GM06990 (cell line): ENCODE results near the gene KCNK1.

Experiments used
- DNase-seq: peaks from one replicate; pipeline ENCODE4 v3.0.0-alpha.2; 2011; ENCODE audit not compliant: insufficient read length; ENCODE audit errors: extremely low read depth
- H3K27me3 ChIP-seq: replicated peaks from 2 replicates; pipeline ENCODE4 v1.6.0; 2011; ENCODE audit warnings: low read length; ENCODE audit not compliant: control insufficient read depth, insufficient read depth
- H3K36me3 ChIP-seq: 2 replicates; pipeline ENCODE4 v1.5.1; 2011; ENCODE audit warnings: low read length; ENCODE audit not compliant: control insufficient read depth, insufficient read depth
- H3K4me3 ChIP-seq: replicated peaks from 2 replicates; pipeline ENCODE4 v1.5.1; 2011; ENCODE audit warnings: low read depth, mild to moderate bottlenecking, control low read depth, low read length
- TF ChIP-seq, protein P1 (sequence below): IDR thresholded peaks from 2 replicates; pipeline ENCODE4 v1.5.1; 2011; ENCODE audit warnings: low read length, control low read depth, mild to moderate bottlenecking, inconsistent platforms; ENCODE audit not compliant: insufficient read depth, poor library complexity, severe bottlenecking

The KCNK1 gene

DNA sequence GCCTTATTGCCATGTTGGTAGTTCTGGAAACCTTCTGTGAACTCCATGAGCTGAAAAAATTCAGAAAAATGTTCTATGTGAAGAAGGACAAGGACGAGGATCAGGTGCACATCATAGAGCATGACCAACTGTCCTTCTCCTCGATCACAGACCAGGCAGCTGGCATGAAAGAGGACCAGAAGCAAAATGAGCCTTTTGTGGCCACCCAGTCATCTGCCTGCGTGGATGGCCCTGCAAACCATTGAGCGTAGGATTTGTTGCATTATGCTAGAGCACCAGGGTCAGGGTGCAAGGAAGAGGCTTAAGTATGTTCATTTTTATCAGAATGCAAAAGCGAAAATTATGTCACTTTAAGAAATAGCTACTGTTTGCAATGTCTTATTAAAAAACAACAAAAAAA lies 57.4 kb downstream of the KCNK1 start:
- peaks cover 2% of the 10 kb centered on the region; the same call in 1 of the 2 replicates for H3K36me3 ChIP-seq
- H3K27me3 ChIP-seq = no peaks in the 10 kb centered on the region
- no peak overlapping the region for H3K4me3 ChIP-seq
- TF ChIP-seq, protein P1, sequence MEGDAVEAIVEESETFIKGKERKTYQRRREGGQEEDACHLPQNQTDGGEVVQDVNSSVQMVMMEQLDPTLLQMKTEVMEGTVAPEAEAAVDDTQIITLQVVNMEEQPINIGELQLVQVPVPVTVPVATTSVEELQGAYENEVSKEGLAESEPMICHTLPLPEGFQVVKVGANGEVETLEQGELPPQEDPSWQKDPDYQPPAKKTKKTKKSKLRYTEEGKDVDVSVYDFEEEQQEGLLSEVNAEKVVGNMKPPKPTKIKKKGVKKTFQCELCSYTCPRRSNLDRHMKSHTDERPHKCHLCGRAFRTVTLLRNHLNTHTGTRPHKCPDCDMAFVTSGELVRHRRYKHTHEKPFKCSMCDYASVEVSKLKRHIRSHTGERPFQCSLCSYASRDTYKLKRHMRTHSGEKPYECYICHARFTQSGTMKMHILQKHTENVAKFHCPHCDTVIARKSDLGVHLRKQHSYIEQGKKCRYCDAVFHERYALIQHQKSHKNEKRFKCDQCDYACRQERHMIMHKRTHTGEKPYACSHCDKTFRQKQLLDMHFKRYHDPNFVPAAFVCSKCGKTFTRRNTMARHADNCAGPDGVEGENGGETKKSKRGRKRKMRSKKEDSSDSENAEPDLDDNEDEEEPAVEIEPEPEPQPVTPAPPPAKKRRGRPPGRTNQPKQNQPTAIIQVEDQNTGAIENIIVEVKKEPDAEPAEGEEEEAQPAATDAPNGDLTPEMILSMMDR = no peak
- no peak for DNase-seq

DNA sequence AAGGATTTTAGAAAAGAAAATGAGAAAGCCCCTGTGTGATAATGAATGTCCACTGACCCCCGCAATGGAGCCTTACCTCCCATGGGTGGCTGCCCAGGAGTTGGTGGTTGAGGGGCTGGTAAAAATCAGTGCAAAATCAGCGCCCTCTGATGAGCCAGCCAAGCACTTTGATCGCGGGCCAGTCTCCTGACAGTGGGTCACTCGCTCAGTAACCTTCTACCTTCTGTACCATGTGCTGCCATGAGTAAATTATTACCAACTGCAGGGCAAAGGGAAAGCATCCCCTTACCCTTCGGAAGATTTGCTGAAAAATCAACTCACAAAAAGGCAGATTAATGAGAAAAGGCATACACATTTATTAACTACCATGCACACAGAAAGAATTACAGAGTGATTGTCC lies 58.8 kb downstream of the KCNK1 start:
- TF ChIP-seq, protein P1 = no peak

DNA sequence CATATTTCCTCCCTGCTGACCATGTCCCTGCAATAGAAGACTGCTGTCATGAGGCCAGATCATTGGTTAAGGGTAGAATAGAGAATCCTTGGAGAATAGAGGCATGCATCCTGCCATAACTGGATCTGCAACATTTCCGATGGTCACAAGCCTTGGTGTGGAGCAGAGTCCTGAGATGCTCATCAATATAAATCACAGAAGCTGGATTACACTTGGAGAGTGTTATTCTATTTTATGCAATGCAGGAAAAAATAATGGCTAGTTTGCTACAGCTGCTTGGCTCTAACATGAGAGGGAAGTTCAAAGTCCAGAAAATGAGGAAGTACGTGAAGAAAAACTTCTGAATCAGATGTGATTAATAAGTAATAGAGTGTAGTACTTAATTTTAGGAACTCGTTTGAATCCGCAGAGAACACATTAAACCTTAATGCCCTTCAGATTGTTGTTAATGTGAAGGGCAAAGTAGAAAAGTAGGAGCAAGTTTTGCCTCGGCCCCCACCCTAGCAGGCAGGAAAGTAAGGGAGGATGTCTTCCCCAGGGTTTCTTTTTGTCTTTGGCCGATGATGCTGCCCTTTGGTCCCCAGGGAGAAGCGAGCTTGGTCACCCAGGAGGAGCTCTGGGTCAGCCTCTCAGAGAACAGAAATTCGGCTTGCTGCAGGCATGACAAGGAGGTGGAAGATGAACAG lies 59.5 kb downstream of the KCNK1 start:
- no peaks in the 10 kb centered on the region for H3K36me3 ChIP-seq
- DNase-seq = no peak
- TF ChIP-seq, protein P1 = no peak
- no peak overlapping the region for H3K4me3 ChIP-seq
- H3K27me3 ChIP-seq = no peaks in the 10 kb centered on the region

More for the DNA sequence above, 58.8 kb downstream of the KCNK1 start:
- H3K4me3 ChIP-seq = no peak overlapping the region
- DNase-seq = no peak
- H3K36me3 ChIP-seq = no peaks in the 10 kb centered on the region
- no peaks in the 10 kb centered on the region for H3K27me3 ChIP-seq

DNA sequence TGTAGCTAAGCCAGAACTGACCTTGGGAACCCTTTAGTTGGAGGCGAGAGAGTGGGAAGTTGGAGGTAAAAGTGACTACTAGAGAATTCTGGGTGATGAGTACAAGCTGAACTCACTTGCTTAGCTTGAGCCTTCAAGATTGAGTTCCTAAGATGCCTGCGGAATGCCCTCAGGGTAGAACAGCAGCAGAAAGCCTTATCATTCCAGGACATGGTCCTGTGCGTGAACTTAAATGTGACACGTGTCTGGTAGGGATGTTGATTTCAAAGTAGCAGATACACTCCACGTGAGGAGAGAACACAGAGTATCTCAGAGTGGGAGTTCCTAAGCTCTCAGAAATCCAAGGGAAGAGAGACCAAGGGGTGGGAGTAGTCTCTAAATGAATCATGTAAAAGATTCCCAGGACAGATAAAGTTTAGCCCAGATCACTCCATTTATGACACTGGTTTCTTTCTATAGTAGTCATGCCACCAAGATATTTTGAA lies 60.1 kb downstream of the KCNK1 start:
- Histone ChIP-seq H3K4me3 (no peak overlapping the region), H3K36me3 (no peaks in the 10 kb centered on the region), H3K27me3 (no peaks in the 10 kb centered on the region)
- DNase-seq = no peak
- TF ChIP-seq, protein P1 = no peak

DNA sequence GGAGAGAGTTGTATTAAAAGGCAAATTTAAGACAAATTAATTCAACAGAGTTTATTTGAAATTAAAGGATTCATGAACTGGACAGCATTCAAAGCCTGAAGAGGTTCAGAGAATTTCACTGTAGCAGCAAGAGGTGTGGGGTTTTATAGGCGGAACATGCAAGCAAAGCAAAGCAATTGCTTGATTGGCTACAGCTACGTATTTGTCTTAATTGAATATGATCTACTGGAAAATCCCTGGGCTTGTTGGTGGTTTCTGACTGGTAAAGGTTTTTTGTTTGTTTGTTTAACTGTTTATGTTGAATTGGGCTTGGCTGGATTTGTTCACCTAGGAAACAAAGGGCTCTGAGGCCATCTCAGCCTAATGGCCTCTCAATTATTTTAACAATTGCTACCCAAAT lies 61.5 kb downstream of the KCNK1 start:
- Histone ChIP-seq H3K36me3 (no peaks in the 10 kb centered on the region), H3K27me3 (no peaks in the 10 kb centered on the region), H3K4me3 (no peak overlapping the region)
- TF ChIP-seq, protein P1 = no peak
- no peak for DNase-seq
